ENCODE data around the gene ZFP90.

Gene ZFP90

GRCh38 chr16:68490358-68490757 lies 48.7 kb upstream of the ZFP90 start (continued):
- TF ChIP-seq, protein P1, sequence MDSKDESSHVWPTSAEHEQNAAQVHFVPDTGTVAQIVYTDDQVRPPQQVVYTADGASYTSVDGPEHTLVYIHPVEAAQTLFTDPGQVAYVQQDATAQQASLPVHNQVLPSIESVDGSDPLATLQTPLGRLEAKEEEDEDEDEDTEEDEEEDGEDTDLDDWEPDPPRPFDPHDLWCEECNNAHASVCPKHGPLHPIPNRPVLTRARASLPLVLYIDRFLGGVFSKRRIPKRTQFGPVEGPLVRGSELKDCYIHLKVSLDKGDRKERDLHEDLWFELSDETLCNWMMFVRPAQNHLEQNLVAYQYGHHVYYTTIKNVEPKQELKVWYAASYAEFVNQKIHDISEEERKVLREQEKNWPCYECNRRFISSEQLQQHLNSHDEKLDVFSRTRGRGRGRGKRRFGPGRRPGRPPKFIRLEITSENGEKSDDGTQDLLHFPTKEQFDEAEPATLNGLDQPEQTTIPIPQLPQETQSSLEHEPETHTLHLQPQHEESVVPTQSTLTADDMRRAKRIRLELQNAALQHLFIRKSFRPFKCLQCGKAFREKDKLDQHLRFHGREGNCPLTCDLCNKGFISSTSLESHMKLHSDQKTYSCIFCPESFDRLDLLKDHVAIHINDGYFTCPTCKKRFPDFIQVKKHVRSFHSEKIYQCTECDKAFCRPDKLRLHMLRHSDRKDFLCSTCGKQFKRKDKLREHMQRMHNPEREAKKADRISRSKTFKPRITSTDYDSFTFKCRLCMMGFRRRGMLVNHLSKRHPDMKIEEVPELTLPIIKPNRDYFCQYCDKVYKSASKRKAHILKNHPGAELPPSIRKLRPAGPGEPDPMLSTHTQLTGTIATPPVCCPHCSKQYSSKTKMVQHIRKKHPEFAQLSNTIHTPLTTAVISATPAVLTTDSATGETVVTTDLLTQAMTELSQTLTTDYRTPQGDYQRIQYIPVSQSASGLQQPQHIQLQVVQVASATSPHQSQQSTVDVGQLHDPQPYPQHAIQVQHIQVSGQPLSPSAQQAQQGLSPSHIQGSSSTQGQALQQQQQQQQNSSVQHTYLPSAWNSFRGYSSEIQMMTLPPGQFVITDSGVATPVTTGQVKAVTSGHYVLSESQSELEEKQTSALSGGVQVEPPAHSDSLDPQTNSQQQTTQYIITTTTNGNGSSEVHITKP (tag by site-specific recombination; IDR thresholded peaks at IDR 0.05) = no peak
- TF ChIP-seq ZFP69B (tag by site-specific recombination; IDR thresholded peaks at IDR 0.05) (no peak), ZNF654 (tag by site-specific recombination; IDR thresholded peaks at IDR 0.05; ENCODE audit: low read depth) (no peak), ZNF155 (tag by site-specific recombination; IDR thresholded peaks at IDR 0.05) (no peak), SALL2 (tag by site-specific recombination; IDR thresholded peaks at IDR 0.05; ENCODE audit: borderline replicate concordance) (no peak), HOXC10 (CRISPR knock-in tag; IDR thresholded peaks at IDR 0.05) (no peak), ZNF529 (tag by site-specific recombination; IDR thresholded peaks at IDR 0.05; ENCODE audit: insufficient replicate concordance) (no peak), ZBTB49 (tag by site-specific recombination; IDR thresholded peaks at IDR 0.05; ENCODE audit: low read depth) (no peak), ZNF2 (tag by site-specific recombination; IDR thresholded peaks at IDR 0.05) (no peak)
- TF ChIP-seq, protein P2, sequence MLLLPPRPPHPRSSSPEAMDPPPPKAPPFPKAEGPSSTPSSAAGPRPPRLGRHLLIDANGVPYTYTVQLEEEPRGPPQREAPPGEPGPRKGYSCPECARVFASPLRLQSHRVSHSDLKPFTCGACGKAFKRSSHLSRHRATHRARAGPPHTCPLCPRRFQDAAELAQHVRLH (tag by site-specific recombination; IDR thresholded peaks at IDR 0.05) = no peak

GRCh38 chr16:68490829-68491575 lies 48.1 kb upstream of the ZFP90 start:
- CTCF ChIA-PET = no interaction called here

GRCh38 chr16:68491576-68491950 lies 47.5 kb upstream of the ZFP90 start:
- no peaks in the 10 kb centered on the region for H3K36me3 ChIP-seq (ENCODE audit: control insufficient read depth in 2 of 2, insufficient read depth in 1 of 2, low read length in 2 of 2)
- H3K27ac ChIP-seq (ENCODE audit: extremely low read depth, low read depth, low read length) = no peak overlapping the region
- H3K4me1 ChIP-seq (ENCODE audit: control insufficient read depth, insufficient read depth, low read length) = no peaks in the 10 kb centered on the region
- ChIA-PET CTCF (no interaction called here), POLR2A (interaction anchor here (0.6 kb wide), 1 partner anchor 48 kb away, joined by 3 read pairs; no protein-coding TSS in a partner anchor)
- TF ChIP-seq ZBTB7A (tag by site-specific recombination; IDR thresholded peaks at IDR 0.05; ENCODE audit: low read depth) (no peak), EGR2 (tag by site-specific recombination; IDR thresholded peaks at IDR 0.05; ENCODE audit: low read depth) (no peak)
- H3K4me3 ChIP-seq (ENCODE audit: low read depth, low read length) = no peak overlapping the region
- H3K9me3 ChIP-seq (ENCODE audit: control insufficient read depth, insufficient read depth, low read depth, low read length) = no peaks in the 10 kb centered on the region

More at GRCh38 chr16:68490829-68491575, 48.1 kb upstream of the ZFP90 start:
- Histone ChIP-seq H3K27ac (ENCODE audit: extremely low read depth, low read depth, low read length) (no peak overlapping the region), H3K4me1 (ENCODE audit: control insufficient read depth, insufficient read depth, low read length) (no peaks in the 10 kb centered on the region), H3K9me3 (ENCODE audit: control insufficient read depth, insufficient read depth, low read depth, low read length) (no peaks in the 10 kb centered on the region), H3K4me3 (ENCODE audit: low read depth, low read length) (no peak overlapping the region), H3K36me3 (ENCODE audit: control insufficient read depth in 2 of 2, insufficient read depth in 1 of 2, low read length in 2 of 2) (no peaks in the 10 kb centered on the region)
- POLR2A ChIA-PET = no interaction called here
- TF ChIP-seq ZIC2 (tag by site-specific recombination; IDR thresholded peaks at IDR 0.05) = peak; percentile 32; the same call in 1 of the 2 replicates
- TF ChIP-seq, protein P3, sequence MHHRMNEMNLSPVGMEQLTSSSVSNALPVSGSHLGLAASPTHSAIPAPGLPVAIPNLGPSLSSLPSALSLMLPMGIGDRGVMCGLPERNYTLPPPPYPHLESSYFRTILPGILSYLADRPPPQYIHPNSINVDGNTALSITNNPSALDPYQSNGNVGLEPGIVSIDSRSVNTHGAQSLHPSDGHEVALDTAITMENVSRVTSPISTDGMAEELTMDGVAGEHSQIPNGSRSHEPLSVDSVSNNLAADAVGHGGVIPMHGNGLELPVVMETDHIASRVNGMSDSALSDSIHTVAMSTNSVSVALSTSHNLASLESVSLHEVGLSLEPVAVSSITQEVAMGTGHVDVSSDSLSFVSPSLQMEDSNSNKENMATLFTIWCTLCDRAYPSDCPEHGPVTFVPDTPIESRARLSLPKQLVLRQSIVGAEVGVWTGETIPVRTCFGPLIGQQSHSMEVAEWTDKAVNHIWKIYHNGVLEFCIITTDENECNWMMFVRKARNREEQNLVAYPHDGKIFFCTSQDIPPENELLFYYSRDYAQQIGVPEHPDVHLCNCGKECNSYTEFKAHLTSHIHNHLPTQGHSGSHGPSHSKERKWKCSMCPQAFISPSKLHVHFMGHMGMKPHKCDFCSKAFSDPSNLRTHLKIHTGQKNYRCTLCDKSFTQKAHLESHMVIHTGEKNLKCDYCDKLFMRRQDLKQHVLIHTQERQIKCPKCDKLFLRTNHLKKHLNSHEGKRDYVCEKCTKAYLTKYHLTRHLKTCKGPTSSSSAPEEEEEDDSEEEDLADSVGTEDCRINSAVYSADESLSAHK (tag by site-specific recombination; IDR thresholded peaks at IDR 0.05) = no peak

All from HEK293 (cell line).